CD4-positive, alpha-beta memory T cell (primary cell): ENCODE data around the gene GTF2H4. TPM values are rescaled to one million over a fixed set of nuclear protein-coding genes. Genes with fewer than 3 reads are reported as not detected.

ENCODE experiments used
- microRNA-seq: library from miRNA; unstranded; fragments of <30 nt; microRNA quantifications from one replicate; pipeline ENCODE4 v1.2.0, GENCODE V29; 2021; ENCODE audit warnings: borderline replicate concordance, borderline number of aligned reads, borderline microRNAs expressed, mixed read lengths
- polyA plus RNA-seq, 2 donors: library from polyadenylated mRNA; unstranded; fragments of 300-500 nt; fragmentation: Illumina TruSeq; gene quantifications; one replicate each; pipeline ENCODE4 v1.2.3, GENCODE V29; 2021
- total RNA-seq, 2 experiments: library from RNA; stranded (reverse); gene quantifications; one replicate each; pipeline ENCODE4 v1.2.3, GENCODE V29; 2021

GTF2H4 gene
- total and polyA plus RNA-seq, 4 experiments from 2014 or later = 3.7 to 39.7 (median 23.0) TPM

Small RNA genes within 50 kb of the gene (microRNA-seq; reads per million reads assigned to microRNA genes)
- not detected for gene MIR4640

Other genes starting within 250 kb of the GTF2H4 start
- gene DHX16, start 235.2 kb upstream of the GTF2H4 start, total RNA-seq = 10 to 100 TPM; 53.4 to 54.6 TPM
- 10 to 100 TPM; 22.0 to 30.2 TPM for gene DHX16, start 235.2 kb upstream of the GTF2H4 start, polyA plus RNA-seq
- 100 to 1,000 TPM; 122 to 127 TPM for gene PPP1R18, start 221.6 kb upstream of the GTF2H4 start, total RNA-seq
- gene PPP1R18, start 221.6 kb upstream of the GTF2H4 start, polyA plus RNA-seq = 100 to 1,000 TPM in 1 of 2 donors, 10 to 100 TPM in 1; 68.2 to 117 TPM
- gene NRM, start 217.2 kb upstream of the GTF2H4 start, total RNA-seq = 1 to 10 TPM; 6.4 to 6.6 TPM
- gene NRM, start 217.2 kb upstream of the GTF2H4 start, polyA plus RNA-seq = 10 to 100 TPM in 1 of 2 donors, 1 to 10 TPM in 1; 9.1 to 15.8 TPM
- gene MDC1, start 190.9 kb upstream of the GTF2H4 start, total RNA-seq = 10 to 100 TPM; 60.7 to 73.5 TPM
- 1 to 10 TPM in 1 of 2 donors, not detected in 1; 9.8 TPM for gene MDC1, start 190.9 kb upstream of the GTF2H4 start, polyA plus RNA-seq
- 100 to 1,000 TPM; 285 to 300 TPM for gene TUBB, start 187.9 kb upstream of the GTF2H4 start, total RNA-seq
- gene TUBB, start 187.9 kb upstream of the GTF2H4 start, polyA plus RNA-seq = 100 to 1,000 TPM in 1 of 2 donors, 10 to 100 TPM in 1; 74.8 to 142 TPM
- 10 to 100 TPM; 75.3 to 78.5 TPM for gene FLOT1, start 165.5 kb upstream of the GTF2H4 start, total RNA-seq
- gene FLOT1, start 165.5 kb upstream of the GTF2H4 start, polyA plus RNA-seq = 10 to 100 TPM; 74.6 to 82.1 TPM
- gene IER3, start 163.7 kb upstream of the GTF2H4 start, total RNA-seq = 10 to 100 TPM; 11.3 to 11.4 TPM
- under 1 TPM; 0.77 to 0.83 TPM for gene IER3, start 163.7 kb upstream of the GTF2H4 start, polyA plus RNA-seq
- 10 to 100 TPM; 10.2 to 13.1 TPM for gene DDR1, start 23.7 kb upstream of the GTF2H4 start, total RNA-seq
- gene DDR1, start 23.7 kb upstream of the GTF2H4 start, polyA plus RNA-seq = 1 to 10 TPM; 1.4 to 3.1 TPM
- gene VARS2, start 6.0 kb downstream of the GTF2H4 start, total RNA-seq = 10 to 100 TPM; 34.9 to 37.8 TPM
- 10 to 100 TPM; 16.3 to 17.0 TPM for gene VARS2, start 6.0 kb downstream of the GTF2H4 start, polyA plus RNA-seq
- gene SFTA2, start 24.0 kb downstream of the GTF2H4 start, total RNA-seq = under 1 TPM in 1 of 2 experiments, not detected in 1; 0.44 TPM
- not detected for gene SFTA2, start 24.0 kb downstream of the GTF2H4 start, polyA plus RNA-seq
- gene MUCL3, start 32.8 kb downstream of the GTF2H4 start, total RNA-seq = not detected
- not detected for gene MUCL3, start 32.8 kb downstream of the GTF2H4 start, polyA plus RNA-seq
- not detected for gene MUC21, start 75.5 kb downstream of the GTF2H4 start, total RNA-seq
- gene MUC21, start 75.5 kb downstream of the GTF2H4 start, polyA plus RNA-seq = not detected
- not detected for gene MUC22, start 102.3 kb downstream of the GTF2H4 start, total RNA-seq
- gene MUC22, start 102.3 kb downstream of the GTF2H4 start, polyA plus RNA-seq = not detected
- not detected for gene C6orf15, start 204.4 kb downstream of the GTF2H4 start, total RNA-seq
- not detected for gene C6orf15, start 204.4 kb downstream of the GTF2H4 start, polyA plus RNA-seq
- not detected for gene PSORS1C1, start 206.6 kb downstream of the GTF2H4 start, total RNA-seq
- gene PSORS1C1, start 206.6 kb downstream of the GTF2H4 start, polyA plus RNA-seq = under 1 TPM in 1 of 2 donors, not detected in 1; 0.60 TPM
- not detected for gene CDSN, start 212.2 kb downstream of the GTF2H4 start, total RNA-seq
- not detected for gene CDSN, start 212.2 kb downstream of the GTF2H4 start, polyA plus RNA-seq
- not detected for gene PSORS1C2, start 230.9 kb downstream of the GTF2H4 start, total RNA-seq
- not detected for gene PSORS1C2, start 230.9 kb downstream of the GTF2H4 start, polyA plus RNA-seq
- 10 to 100 TPM; 29.8 to 30.5 TPM for gene CCHCR1, start 249.6 kb downstream of the GTF2H4 start, total RNA-seq
- gene CCHCR1, start 249.6 kb downstream of the GTF2H4 start, polyA plus RNA-seq = 1 to 10 TPM; 3.4 to 8.0 TPM